ENCODE measurements around the gene GRM5.

DNA sequence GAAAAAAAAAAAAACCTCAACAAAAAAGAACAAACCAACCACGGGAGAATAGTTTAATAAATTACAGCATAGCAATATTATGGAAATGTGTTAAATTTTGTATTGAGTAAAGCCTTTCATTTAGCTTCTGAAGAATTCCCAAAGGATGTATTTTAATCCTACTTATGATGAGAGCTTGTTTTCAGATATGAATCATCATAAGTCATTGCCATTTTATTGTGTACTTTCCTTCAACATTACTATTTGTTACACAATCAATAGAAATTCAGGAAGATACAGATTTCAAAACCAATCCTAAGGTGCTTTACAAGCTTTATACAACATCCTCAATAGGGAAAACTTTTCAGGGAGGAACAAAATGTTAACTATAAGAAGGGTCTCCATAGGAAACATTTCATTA is 527.7 kb downstream of the GRM5 start:
- TF ChIP-seq POLR2AphosphoS5 (IDR thresholded peaks at IDR 0.05) (no peak), EP300 (IDR thresholded peaks at IDR 0.05) (no peak)
- TF ChIP-seq, protein P1, sequence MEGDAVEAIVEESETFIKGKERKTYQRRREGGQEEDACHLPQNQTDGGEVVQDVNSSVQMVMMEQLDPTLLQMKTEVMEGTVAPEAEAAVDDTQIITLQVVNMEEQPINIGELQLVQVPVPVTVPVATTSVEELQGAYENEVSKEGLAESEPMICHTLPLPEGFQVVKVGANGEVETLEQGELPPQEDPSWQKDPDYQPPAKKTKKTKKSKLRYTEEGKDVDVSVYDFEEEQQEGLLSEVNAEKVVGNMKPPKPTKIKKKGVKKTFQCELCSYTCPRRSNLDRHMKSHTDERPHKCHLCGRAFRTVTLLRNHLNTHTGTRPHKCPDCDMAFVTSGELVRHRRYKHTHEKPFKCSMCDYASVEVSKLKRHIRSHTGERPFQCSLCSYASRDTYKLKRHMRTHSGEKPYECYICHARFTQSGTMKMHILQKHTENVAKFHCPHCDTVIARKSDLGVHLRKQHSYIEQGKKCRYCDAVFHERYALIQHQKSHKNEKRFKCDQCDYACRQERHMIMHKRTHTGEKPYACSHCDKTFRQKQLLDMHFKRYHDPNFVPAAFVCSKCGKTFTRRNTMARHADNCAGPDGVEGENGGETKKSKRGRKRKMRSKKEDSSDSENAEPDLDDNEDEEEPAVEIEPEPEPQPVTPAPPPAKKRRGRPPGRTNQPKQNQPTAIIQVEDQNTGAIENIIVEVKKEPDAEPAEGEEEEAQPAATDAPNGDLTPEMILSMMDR (IDR thresholded peaks at IDR 0.05), result no peak
